PC-9 (cell line): ENCODE results near the gene DHRSX.

Source experiments
- EZH2 ChIP-seq: fragments of 200-600 bp; sonication (generic); IDR thresholded peaks from 2 replicates; pipeline ENCODE4 v1.8.0; 2017; ENCODE audit warnings: antibody characterized with exemption, low read depth
- TF ChIP-seq, protein P1 (sequence below): fragments of 200-600 bp; sonication (generic); conservative IDR thresholded peaks from 2 replicates; pipeline ENCODE4 v1.6.1; 2017; ENCODE audit warnings: mixed run types, antibody characterized with exemption, mild to moderate bottlenecking, moderate library complexity

DNA sequence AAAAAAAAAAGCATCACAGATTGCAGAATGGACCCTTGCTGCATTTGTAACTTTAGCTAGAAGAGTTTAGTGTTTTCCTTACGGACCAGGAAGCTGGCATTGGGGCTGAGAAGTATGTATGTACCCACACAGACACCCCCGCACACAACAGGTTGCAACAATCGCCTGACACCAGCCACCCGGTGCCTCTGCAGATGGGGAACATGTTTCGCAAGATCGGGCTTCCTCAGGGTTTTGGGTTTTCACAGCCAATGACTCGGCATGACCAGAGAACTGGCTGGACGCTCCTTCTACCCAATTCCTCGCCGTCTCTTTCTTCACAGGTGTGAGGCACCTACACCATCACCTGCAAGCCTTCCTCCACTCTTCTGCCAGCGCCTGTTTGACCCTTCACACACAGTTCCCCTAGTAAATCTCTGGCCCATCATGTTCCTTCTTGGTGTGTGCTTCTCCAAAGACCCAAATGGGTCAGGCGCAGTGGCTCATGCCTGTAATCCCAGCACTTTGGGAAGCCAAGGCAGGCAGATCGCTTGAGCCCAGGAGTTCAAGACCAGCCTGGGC lies 70.4 kb downstream of the DHRSX start:
- TF ChIP-seq, protein P1, sequence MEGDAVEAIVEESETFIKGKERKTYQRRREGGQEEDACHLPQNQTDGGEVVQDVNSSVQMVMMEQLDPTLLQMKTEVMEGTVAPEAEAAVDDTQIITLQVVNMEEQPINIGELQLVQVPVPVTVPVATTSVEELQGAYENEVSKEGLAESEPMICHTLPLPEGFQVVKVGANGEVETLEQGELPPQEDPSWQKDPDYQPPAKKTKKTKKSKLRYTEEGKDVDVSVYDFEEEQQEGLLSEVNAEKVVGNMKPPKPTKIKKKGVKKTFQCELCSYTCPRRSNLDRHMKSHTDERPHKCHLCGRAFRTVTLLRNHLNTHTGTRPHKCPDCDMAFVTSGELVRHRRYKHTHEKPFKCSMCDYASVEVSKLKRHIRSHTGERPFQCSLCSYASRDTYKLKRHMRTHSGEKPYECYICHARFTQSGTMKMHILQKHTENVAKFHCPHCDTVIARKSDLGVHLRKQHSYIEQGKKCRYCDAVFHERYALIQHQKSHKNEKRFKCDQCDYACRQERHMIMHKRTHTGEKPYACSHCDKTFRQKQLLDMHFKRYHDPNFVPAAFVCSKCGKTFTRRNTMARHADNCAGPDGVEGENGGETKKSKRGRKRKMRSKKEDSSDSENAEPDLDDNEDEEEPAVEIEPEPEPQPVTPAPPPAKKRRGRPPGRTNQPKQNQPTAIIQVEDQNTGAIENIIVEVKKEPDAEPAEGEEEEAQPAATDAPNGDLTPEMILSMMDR: no peak
- no peak for TF ChIP-seq EZH2
